Panc1 (cell line): Measurements from ENCODE around the gene ARMCX2.

ENCODE experiments used
- CTCF ChIP-seq: fragments of 450-650 bp; IDR thresholded peaks from 2 replicates; pipeline ENCODE4 v1.5.1; 2017; ENCODE audit warnings: mild to moderate bottlenecking
- REST ChIP-seq, 2 experiments: IDR thresholded peaks; 2 replicates each; pipeline ENCODE4 v1.6.1; 2011 to 2012; ENCODE audit warnings: low read depth in 2 of 2, control low read depth in 1 of 2, low read length in 1 of 2, mild to moderate bottlenecking in 1 of 2, moderate library complexity in 1 of 2; ENCODE audit not compliant: insufficient read depth in 1 of 2
- TCF7L2 ChIP-seq: IDR thresholded peaks from 2 replicates; pipeline ENCODE4 v1.6.1; 2011; ENCODE audit warnings: mild to moderate bottlenecking, low read depth, low read length, inconsistent platforms

GRCh38 chrX:101658661-101659491, 774 bp downstream of the ARMCX2 start:
- TF ChIP-seq TCF7L2 = no peak
- TF ChIP-seq CTCF = no peak
- no peak for TF ChIP-seq REST (IDR thresholded peaks at IDR 0.05; ENCODE audit: insufficient read depth in 1 of 2, low read depth in 2 of 2, low read length in 1 of 2)
